ENCODE measurements around the gene EDN2.

EDN2 gene

DNA sequence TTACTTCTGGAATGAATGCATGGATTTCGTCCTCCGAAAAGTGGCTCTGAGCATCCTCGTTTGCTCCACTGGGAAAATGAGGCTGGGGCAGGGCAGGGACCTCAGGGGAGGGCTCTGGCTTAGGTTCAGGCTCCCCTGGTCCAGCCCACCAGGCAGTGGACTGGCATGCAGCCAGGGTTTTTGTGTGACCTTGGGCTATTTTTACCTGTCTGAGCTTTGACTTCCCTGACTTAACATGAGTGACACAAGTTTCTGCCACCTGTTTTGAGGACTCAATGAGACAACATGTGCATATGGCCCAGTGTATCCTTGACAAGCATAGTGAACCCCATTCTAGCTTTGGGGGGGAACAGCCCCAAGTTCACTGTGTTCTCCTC, 32.6 kb upstream of the EDN2 start:
- no peak for DNase-seq (ENCODE audit: low read depth)

DNA sequence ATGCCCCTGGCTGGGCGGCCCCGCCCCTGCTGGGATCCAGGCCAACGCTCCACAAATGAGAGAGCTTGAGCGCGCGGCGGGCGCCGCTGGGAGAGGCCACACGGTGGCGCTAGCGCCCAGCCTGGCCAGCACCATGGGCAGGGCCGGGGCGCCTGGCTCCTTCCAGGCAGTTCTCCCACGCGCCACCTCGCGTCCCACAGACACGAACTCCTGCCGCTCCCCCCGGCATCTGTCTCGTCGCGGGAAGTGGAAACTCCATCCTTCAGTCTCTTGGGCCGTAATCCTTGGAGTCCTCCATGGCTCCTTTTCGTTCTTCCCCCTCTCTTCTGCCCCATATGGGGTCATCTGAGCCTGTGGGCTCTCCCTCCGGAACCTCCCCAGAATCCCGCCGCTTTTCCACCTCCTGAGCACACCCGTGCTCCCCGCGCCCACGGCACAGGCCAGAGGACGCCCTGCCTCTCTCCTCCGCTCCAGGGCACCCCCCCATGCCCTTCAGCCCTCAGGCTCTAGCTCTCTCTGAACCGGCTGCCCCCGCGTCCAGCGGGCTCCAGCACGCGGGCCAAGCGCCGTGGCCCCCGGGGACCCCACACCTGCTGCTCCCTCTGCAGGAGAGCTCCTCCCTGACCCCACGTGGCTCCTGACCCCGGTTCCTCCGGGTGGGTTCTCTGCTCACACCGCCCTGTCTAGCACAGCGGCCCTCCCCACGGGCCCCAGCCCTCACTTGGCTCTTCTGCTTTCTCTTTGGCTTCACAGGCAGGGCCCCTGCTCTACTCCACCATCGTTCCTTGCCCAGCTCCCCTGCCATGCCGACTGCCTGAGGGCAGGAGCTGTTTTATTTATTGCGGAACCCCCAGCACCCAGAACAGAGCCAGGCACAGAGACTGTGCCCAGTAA, 31.9 kb upstream of the EDN2 start:
- DNase-seq (ENCODE audit: low read depth), result peak; percentile 35

DNA sequence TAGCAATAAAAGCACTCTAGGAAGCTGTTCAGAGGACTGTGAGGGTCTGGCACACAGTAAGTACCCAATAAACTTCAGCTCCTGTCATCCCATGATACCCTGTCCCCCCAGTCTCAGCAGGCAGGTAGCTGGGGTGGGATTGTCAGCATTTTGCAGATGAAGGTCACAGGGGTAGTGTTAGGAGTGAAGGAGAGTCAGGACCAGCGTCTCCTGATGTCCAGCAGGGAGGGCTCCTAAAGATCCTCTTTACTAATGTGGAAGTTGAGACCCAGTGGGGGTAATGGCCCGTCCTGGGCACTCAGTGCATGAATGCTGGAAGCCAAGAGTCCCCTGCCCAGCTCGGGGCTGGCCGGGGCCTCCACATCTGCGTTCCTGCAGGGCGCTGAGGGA, 31.3 kb upstream of the EDN2 start:
- DNase-seq (ENCODE audit: low read depth), result no peak

DNA sequence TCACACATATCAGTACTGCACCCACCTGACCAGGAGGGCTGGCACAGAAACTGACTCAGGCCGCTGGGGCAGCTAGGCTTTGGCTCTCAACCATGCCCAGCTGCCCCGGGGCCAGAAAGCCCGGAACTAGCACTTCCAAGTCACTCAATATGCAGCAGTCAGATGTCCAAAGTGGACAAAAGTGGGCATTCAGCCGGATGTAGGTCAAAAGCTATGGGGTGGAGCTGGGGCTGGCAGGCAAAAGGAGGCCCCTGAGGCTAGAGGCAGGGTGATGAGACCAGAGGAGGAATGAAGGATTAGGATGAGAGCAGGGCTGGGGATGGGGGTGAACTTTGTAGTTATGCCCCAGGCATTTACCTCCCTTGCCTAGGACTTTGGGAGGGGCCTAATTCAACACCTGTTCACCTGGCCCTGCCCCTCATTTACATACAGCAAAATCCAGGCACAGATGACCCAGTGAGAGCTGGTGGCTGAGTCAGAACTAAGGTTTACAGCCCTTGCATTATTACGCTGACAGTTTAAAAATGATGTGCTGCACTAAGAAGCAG, 30.7 kb upstream of the EDN2 start:
- DNase-seq (ENCODE audit: low read depth), result no peak

DNA sequence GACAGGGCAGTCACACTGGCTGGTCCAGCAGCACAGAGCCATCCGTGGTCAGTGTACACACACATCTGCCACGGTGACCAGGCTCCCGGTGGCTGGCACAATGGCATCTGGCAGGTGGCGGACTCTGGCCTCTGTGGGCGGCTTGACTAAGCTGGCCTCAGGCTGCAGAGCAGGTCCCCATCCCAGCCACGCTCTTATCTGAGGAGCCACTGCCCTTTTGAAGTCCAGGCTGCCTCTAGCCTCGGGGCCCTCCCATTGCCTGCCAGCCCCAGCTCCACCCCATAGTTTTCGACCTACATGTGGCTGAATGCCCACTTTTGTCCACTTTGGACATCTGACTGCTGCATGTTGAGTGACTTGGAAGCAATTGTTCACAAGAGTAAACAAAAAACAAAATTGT, 29.9 kb upstream of the EDN2 start:
- DNase-seq (ENCODE audit: low read depth), result no peak

DNA sequence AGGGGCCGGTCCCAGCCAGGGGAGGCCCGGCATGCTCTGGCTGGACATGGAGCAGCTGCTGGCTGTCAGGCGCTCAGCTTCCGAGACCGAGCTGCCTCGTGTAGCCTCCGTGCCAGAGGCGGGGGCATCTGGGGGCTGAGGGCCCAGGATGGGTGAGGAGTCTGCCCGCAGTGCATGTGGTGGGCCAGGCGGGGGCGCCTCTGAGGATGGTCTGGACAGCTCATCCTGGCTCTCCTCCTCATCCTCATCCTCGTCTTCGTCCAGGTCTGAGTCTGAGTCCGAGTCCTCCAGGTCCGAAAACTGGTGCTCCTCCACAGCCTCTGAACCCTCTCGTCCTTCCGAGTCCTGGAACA, 28.9 kb upstream of the EDN2 start:
- peak; percentile 10 for DNase-seq (ENCODE audit: low read depth)

DNA sequence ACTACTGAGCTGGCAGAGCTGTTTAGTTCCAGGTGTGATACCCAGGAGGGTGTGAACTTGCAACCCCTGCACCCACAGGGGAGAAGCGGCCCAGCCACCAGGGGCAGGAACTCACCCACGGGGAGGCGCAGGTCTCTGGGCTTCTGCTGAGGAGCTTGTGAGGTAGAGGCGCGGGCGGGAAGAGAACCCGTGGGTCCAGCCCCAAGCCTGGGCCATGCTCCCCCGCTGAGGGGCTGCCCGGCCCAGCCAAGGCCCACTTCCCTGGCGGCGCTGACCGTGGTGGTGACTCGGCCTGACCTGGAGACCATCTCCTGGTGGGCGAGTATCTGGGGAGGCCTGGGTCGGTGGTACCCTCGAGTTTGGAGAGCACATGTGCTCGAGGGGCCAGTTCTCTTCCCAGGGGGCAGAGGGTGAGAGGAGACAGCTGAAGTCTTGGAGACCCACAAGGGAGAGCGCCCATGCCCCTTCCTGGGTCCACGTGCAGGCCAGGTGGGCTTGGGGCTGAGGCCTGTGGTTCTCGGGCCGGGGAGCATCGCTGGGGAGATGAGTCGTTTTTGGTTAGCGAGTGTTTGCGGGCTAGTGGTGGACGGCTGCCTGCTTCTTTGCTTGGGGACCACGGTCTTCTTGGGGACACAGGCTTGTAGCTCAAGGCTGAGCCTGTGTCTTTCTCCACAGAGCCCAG, 28.4 kb upstream of the EDN2 start:
- no peak for DNase-seq (ENCODE audit: low read depth)

DNA sequence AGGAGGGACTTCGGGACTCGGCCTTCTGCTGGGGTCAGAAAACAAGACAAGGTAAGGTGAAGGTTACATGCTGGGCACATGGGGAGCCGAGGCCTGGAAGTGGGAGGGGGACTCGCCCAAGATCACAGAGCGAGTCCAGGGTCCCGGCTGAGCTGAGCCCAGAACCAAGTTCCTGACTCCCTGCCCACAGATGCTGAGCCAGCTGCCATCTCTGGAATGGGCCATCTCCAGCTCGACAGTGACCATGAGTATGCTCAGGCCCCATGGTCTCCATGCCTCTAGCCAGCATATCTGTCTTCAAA, 26.7 kb upstream of the EDN2 start:
- no peak for DNase-seq (ENCODE audit: low read depth)

DNA sequence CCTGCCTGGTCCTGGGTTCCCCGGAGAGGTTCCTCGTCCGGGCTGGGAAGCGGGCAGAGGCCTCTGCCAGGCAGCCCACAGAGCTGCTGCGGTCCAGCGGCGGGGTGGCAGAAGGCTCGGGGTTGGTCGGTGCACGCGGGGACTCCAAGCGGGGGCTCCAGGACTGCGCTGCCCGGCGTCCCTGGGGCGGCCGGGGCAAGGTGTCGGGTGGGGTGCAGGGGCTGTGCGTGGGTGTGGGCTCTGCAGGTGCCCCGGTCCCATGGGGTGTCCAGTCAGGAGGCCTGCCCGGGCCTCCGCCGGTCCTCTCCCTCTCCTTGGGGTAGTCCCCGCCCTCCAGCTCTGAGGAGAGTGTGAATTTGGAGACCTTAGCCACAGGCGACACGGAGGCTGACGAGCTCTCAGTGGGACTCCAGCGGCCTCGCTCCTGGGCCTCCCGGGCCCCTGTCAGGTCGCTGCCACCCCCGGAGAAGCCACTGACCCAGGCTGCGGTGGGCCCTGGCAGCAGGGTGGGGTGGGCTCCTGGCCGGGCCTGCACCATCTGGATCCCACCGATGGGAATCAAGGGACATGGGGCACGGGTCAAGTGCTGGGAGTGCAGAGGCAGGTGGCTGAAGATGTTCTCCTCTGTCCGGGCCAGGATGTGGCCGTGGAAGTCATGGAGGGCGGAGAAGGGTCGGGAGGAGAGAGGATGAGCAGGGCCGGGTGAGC, 26.2 kb upstream of the EDN2 start:
- DNase-seq (ENCODE audit: low read depth), result no peak

DNA sequence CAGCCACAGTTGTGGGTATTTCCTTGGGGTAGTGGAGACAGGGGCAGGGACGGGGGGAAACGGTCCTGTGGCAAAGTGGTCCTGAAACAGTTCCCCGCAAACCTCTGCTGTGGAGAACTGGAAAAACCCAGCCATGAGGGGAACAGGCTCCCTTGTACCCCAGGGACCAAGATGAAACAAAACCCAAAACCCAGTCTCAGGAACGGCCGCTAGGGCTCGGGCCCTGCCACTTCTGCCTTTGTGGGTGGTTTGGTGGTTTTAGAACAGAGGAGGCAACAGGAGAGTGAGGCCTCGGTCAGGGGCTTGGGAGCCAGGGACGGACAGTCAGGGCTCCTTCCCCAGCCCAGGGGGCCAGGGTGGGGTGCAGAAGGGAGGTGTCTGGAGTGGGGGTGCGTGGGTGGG, 24.8 kb upstream of the EDN2 start:
- no peak for DNase-seq (ENCODE audit: low read depth)

DNA sequence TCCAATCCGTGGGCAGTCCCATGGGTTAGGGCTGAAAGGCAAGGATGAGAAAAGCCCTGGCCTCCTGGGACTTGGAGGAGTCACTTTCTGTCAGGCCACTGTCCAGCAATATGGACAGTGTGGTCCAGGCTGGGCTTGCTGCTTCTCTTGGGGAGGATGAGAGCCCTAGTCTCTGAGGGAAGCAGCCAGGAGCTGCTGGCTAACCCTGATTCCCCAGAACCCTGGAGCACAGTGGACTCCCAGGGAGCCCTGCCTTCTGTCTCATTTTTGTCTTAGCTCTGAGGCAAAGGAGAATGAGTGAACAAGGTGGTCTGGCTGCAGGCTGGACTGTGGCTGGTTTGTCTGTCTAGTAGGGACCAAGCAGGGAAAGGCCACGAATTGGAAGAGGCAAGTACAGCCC, 23.8 kb upstream of the EDN2 start:
- no peak for DNase-seq (ENCODE audit: low read depth)

DNA sequence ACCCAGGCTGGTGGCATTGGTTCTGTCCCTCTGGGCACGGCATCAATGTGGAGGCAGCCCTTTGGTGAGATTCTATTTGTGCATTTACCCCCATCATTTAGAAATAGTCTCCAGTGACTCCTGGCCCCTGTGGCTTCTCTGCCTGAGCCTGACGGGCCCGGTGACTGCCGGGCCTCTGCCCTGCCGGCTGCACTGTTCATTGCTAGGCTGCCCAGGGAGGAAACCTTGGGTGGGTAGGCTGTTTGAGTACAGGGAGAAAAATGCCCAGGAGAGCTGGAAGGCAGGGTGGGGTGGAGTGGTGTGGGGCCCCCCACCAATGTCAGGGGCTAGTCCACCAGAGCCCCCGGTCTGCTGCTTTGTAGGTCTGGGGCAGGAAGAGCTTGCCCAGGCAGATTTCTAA, 23.4 kb upstream of the EDN2 start:
- no peak for DNase-seq (ENCODE audit: low read depth)

DNA sequence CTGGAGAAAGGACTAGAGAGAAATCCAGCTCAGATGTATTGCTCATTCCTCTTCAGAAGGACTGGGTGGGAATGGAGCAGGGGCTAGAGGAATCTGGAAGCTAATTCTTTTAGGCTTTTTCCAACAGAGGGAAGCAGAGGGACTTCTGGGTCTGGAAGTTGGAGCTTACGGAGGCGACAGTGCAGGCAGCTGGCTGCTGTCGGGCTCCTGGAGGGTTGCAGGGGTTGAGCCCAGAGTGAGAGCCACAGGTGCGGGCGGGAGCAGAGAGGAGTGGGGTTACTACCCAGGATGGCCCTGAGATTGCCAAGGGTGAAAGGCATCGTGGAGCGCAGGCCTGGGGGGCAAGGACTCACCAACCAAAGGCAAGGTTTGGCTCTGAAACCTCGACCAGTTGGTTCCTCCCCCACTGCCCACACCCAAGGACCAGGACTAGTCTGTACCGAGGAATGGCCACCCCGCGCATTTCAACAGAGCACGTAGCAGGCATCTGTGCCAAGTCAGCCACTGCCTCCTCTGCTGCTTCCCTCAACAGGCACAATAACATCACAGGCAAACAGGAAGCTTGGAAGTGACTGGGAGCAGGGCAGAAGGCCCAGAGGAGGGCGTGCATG, 22.7 kb upstream of the EDN2 start:
- DNase-seq (ENCODE audit: low read depth), result no peak

DNA sequence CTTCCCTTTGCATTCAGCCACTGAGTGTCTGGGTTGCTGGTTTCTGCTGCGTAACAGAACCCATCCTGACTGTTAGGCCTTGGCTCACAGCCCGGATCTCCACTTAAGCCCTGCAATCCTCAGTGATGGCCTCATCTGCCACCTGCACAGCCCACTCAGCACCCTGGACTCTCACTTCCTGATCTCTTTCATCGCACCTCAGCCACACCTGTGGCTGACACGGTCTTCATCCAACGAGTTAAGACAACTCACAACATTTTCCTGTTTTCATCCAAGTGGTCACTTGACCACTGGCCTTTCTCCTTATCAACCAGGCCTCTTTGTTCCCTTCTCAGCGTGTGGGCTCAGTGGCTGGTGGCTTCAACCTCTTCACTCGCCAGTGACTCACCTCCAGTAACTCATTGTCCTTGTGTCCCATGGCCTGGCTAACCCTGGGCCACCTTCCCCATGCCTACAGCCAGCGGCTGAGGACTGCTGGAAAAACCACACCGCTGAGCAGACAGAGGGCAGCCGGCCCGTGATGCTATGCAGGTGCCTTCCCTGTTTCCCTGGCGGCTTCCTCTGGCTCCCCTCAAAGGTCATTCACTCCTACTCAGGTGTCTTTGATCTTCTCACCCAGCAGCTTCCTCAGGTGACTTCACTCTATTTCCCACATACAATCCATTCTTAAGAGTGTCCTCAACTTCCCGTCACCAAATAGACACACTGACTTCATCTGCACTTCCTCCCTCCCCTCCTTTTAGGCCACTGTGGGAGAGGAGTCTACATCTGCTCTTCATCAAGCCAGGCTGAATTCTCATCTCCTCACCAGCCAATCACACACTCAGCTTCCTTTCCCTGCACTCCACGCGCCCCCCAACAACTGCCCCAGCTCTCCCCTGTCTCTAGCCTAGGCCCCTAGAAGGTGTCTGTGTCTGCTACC, 19.9 kb upstream of the EDN2 start:
- DNase-seq (ENCODE audit: low read depth), result no peak

DNA sequence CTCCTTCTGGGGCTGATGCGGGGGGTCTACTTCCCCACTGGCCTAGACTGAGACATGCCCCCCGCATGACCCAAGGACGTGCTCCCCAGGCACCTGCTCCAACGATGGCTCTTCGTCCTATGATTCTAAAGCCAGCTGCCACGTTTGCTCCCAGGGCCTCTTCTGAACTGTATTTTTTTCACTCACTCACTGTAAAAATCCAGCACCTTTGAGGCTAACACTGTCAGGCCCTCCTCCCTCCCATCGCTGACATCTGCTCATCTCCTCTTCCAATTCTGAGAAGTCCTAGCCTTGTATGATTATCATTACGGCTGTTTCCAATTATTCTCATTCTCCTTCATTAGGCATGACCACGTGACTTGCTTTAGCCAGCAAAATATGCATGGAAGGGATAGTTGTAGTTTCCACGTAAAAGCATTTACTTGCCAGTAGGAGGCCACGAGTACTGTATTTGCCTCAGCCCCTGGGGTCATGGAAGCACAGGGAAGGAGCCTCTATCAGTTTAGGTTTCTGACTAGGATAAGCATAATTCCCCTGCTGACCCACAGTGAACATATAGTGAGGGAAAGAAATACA, 19.1 kb upstream of the EDN2 start:
- no peak for DNase-seq (ENCODE audit: low read depth)

DNA sequence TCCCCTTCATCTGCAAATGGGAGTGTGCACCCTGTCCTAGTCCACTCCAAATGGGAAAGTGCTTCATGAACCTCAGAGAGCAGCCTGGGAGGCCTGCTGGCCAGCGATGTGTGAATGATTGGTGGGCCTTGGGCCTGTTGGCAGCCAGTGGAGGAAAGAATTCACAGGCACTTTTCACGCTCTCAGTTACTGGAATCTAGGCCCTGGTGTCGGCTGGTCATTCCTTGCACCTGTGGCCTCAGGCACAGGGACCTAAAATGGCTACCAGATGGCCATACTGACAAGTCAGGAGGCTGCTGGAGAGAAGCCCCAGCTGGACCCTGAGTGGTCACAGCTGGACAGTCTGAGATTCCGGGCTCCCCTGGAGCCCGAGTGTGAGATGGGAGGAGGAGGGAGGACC, 18.4 kb upstream of the EDN2 start:
- no peak for DNase-seq (ENCODE audit: low read depth)

DNA sequence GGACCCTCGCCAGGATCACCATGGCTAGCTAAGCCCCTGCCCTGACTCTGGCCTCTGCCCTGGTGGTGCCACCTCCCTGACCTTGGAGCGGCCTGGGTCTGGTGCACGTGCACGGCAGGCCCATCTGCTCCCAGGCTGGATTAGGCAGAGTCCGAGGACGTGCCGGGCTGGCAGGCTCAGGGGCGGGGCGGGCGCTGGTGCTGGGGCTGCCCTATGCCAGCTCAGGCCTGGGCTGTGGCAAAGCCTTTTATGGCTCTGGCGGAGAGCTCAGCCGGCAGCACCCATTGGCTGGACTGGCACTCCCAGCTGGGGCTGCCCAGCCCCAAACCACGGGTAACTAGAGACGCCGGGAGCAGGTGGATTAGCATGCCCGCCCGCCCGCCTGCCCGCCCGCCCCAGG, 17.1 kb upstream of the EDN2 start:
- no peak for DNase-seq (ENCODE audit: low read depth)

DNA sequence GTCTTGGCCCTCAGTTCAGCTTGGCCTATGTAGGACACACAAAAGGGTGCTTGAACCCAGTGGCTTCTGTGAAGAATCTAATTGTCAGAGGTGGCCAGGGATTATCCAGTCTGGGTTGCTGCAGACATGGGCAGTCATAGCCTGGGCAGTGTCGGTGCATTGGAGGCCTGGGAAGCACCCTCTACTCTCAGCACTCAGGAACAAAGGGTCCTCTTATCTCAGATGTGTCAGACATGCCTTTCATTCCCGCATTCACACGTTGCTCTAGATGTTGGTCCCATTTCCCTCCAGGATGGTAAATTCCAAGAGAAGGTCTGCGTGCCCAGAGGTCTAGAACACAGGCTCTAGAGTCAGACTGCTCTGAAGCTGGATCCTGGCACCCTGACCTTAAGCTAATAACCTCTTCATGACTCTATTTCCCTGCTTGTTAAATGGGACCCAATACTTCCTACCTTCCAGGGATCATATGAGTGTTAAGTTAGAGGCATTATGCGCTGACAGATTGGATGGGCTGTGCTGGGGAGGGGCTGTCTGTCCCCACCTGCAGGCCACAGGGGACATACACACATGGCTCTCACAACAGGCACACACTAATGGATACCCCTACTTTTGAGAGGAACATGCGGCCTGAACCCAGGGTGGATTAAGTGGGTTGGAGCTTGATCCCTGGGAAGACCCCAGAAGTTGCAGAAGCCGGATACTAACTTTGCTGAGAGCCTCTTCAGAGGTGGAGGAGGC, 16.5 kb upstream of the EDN2 start:
- no peak for DNase-seq (ENCODE audit: low read depth)

DNA sequence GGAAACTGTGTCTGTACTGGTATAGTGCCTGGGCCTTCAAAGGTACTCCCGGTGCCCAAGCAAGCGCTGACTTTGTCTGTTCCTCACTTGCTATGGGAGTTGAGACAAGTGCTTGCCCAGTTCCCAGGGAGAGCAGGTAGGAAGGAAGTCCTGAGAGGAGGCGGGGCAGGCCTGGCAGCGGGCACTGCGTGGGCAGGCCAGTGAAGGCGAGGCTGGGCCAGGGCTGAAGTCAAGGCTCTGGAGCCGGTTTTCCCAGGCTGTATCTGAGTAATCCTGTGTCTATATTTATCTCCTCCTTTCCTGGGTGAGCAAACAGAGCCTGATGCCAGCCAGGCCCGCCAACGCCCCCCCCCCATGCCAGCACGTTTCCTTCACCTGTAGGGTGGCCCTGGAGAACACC, 15.9 kb upstream of the EDN2 start:
- no peak for DNase-seq (ENCODE audit: low read depth)

DNA sequence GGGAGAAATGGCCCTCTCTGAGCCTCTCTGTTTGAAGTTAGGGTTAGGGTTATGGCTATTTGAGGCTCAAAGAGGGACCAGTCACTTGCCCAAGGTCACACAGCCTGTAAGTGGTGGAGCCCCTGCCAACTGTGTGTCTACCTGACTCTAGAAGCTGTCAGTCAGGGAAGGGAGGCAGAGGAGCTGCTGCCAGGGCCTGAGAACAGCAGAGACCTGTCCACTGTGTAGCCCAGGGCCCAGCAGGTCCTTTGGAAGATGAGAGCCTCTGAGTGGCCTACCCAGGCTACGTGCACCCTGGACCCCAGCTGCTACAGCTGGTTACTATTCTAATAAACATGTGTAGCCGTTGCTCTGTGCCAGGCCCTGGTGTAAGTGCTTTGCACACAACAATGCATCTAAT, 15.1 kb upstream of the EDN2 start:
- DNase-seq (ENCODE audit: low read depth), result no peak

DNA sequence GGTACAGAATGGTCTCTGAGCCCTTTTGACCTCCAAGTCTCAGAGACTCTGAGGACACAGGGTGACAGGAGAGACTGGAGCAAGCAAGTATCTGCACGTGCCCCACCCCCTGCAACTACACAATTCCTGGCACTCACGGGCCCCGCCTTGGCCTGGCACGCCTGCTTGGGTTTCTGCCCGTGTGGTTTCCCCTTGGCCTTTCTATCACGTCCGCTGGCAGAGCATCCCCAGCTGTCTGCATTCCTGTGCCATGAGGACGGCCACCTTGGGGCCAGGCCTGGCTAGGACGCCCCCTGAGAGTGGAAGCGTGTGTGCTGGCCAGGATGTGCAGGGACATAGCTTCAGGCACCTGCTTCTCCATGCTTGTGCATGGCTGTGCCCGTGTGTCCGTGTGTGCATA, 14.3 kb upstream of the EDN2 start:
- DNase-seq (ENCODE audit: low read depth), result no peak
